HG03575 (cell line): ENCODE data around the gene TASL.
"Not testable (repeated sequence)": the region's sequence is repeated elsewhere in the genome, so short reads cannot be mapped to it uniquely, and the experiment has no call there.

Source experiments
- ATAC-seq: cut with Tn5 transposase; IDR thresholded peaks from one replicate; pipeline ENCODE4 v1.9.1; 2021; ENCODE audit not compliant: unreplicated experiment, insufficient number of reproducible peaks, low FRiP score; ENCODE audit errors: extremely low read depth

Gene TASL, protein sequence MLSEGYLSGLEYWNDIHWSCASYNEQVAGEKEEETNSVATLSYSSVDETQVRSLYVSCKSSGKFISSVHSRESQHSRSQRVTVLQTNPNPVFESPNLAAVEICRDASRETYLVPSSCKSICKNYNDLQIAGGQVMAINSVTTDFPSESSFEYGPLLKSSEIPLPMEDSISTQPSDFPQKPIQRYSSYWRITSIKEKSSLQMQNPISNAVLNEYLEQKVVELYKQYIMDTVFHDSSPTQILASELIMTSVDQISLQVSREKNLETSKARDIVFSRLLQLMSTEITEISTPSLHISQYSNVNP

DNA sequence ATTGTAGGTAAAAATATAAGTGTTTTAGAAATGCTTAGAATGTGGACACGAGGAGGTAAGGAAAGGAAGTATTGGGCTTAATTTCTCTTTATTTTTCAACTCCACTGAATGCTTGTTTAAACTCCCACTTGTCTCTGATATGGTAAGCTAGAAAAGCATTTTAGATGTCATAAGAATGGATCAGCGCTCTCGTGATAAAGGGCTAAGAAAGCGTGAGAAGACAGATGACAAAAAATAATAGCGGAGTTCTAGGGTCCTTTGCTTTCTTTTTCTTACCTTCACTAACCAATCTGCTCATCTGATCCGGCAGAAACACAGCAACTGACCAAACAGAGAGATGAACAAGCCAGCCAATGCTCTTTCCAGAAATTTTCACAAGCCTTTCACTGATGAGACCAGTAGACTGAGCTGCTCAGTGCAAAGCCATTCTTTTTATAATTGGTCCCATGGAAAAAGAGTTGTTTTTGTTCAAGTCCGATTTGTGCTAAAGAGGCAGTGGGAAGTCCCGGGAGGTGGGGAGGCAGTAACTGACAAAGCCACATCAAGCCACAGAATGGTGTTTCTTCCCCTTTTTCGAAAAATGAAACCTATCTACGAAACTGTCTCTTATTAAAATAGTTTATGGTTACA, at the start of gene TASL:
Gene TASL (minus strand): TSS at position 405 of the 630 bp plus-strand sequence. CDS start 17,411 bp downstream, outside the sequence.
- peak; percentile 86 for ATAC-seq

DNA sequence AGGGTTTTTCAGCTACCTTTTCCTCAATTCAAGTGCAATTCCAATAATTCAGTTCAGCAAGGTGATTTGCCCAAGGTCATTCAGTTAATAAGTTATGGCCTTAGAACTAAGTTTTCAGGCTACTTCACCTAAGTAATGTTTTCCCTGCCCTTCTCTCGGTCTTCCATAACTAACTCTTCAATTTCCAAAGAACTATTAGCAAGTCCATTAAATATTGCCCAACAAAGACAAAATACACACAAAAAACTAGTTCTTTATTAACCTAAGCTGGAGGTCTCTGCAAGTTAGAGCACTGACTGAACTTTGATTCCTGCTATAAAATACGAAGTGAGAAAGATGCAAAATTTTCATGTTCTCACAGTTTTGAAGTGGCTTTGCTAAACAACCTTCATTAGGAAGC, 48.8 kb upstream of the TASL start:
- ATAC-seq: no peak

DNA sequence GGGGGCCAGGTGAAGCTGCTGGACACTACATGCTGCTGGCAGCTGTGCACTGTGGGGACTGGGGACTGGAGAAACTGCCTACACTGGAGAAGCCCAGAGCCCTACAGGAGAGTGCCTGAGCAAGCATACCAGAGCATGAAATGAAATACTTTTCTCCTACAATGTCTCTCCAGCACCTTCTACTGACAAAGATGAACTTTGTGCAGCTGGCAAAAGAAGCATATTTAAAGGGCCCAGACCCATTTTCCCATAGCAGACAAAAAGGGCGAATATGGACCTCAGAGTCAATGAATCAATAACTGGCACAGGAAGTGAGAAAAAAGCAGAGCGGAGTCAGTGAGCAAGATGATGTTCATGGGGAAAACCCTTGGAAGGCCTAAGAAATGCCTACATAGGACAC, 44.8 kb upstream of the TASL start:
- no peak for ATAC-seq

DNA sequence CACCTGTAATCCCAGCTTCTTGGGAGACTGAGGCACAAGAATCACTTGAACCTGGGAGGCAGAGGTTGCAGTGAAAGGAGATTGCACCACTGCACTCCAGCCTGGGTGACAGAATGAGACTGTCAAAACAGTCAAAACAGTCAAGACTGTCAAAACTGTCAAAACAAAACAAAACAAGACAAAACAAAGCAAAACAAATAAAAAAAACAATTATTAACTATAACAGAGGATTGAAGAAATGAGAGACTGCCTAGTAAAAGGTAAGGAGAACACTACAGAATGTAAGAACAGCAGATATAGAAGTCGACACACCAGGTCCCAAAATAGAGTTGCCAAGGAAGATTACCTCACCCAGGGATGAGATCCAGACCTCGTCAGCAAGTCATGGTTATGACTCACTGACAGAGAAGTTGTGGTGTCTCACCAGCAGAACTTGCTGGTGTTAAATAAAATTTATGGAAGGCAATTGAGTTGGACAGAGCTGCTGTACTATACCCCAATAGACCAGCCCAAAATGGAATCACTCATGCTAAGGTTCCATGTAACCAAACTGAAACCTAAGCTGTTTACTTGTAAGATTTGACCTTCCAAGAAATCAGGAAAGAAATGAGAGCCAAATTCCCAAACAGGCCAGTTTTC, 43.5 kb upstream of the TASL start:
- no peak for ATAC-seq

DNA sequence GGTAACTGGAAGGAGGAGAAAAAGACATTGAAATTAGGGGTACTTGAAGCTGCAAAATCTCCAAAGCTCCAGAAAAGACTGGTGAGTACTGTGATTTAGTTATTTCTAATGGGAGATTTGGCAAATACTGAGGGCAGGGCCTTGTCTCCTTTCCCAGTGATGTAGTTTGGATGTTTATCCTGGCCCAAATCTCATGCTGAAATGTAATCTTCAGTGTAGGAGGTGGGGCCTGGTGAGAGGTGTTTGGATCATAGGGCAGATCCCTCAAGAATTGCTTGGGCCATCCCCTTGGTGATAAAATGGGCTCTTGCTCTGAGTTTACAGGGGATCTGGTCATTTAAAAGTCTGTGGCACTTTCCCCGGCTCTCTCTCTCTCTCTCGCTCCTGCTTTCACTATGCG, 42.6 kb upstream of the TASL start:
- ATAC-seq: no peak

DNA sequence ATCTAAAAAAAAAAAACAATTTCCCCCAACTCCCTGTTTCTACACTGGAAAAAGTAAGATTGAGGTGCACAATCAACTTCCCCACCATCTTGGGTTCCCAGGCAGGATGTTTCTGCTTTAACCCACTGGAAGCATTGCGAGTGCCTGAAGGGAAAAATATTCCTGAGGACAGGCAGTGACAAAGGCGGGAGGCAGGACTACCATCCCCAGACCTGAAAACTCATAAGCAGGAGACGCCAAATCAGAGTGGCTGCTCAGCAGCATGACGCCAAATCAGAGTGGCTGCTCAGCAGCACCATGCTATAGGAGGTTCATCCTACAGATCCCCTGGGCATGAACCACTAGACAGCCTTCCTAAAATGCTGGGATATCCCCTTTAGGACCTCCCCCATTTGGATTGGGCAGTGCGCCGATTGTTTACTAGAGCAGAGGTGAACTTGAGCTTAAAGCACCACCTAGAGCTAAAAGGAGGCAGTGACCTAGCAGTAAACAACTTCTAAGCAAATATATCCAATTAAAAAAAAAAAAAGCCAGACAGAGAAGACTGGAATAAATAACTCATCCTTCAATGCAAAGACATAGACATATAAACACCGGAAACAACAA, 40.7 kb upstream of the TASL start:
- no peak for ATAC-seq

DNA sequence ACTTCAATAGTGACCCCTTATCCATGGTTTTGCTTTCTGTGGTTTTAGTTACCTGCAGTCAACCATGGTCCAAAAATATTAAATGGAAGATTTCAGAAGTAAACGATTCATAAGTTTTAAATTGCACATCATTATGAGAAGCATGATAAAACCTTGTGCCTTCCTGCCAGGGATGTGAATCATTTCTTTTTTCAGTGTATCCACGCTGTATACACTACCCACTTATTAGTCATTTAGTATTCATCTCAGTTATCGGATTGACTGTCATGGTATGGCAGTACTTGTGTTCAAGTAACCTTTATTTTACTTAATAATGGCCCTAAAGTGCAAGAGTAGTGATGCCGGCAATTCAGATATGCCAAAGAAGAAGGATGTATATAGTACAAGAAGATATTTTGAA, 37.7 kb upstream of the TASL start:
- no peak for ATAC-seq

DNA sequence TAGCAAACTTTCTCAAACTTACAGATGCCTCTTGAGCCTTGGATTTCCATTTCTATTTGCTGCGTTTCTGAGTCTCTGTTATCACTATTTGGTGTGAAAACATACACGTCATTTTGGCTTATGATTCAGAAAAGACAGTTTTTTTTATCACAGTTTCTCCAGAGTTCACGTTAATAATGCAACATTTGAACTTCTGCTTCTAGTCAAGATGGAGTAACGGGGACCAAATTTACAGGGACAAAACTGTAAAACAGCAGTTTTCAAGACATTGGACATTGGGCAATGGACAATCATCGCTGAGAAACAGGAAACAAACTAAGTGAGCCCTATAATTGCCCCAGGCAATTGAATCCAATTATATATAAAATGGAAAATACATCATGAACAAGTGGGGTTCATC, 36.2 kb upstream of the TASL start:
- ATAC-seq: no peak

DNA sequence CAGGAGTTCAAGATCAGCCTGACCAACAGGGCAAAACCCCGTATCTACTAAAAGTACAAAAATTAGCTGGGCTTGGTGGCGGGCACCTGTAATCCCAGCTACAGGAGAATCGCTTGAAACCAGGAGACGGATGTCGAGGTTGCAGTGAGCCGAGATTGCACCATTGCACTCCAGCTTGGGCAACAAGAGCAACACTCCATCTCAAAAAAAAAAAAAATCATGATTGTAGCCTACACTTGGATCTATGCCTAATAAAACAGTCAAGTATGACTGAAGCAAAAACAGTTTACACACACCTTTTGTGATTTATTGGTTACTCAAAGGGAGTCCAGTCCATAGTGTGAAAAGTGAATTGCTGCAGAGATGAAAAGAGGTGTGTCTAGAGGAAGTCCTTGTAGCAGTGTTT, 34.7 kb upstream of the TASL start:
- no peak for ATAC-seq

DNA sequence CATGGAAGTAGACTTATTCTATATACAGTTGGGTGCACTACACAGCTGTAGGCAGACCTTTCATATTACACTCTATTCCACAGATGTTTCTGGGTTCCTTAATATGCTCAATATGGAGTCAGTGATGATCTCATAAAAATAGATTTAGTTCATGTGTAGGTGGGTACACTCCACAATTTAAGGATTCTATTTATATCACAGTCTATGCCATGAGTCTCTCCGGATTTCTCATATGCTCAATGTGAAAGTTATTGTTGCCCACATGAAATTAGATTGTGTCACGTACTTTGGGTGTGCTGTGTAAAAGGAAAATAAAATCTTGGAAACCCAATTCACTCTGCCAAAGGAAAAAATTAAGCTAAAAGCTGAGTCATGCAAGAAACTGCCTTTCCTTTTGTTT, 32.5 kb upstream of the TASL start:
- ATAC-seq: no peak

DNA sequence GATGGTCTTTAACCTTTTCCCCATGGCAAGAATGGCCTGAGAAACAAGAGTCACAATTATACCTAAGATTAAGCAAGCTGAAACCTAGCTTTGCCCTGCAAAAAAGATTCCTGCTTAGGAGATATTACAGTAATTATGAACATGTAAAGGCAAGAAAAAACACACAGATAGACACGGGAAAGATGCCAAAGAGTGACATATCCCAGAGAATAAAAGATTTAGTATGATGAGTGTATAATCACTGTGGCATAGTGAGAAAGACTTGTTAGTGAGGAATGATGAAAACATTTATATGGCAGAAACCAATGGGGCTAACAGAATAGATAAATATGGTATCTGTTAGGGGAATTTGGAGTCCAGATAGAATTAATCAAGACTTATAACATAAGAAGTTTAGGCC, 29.6 kb upstream of the TASL start:
- ATAC-seq: no peak

DNA sequence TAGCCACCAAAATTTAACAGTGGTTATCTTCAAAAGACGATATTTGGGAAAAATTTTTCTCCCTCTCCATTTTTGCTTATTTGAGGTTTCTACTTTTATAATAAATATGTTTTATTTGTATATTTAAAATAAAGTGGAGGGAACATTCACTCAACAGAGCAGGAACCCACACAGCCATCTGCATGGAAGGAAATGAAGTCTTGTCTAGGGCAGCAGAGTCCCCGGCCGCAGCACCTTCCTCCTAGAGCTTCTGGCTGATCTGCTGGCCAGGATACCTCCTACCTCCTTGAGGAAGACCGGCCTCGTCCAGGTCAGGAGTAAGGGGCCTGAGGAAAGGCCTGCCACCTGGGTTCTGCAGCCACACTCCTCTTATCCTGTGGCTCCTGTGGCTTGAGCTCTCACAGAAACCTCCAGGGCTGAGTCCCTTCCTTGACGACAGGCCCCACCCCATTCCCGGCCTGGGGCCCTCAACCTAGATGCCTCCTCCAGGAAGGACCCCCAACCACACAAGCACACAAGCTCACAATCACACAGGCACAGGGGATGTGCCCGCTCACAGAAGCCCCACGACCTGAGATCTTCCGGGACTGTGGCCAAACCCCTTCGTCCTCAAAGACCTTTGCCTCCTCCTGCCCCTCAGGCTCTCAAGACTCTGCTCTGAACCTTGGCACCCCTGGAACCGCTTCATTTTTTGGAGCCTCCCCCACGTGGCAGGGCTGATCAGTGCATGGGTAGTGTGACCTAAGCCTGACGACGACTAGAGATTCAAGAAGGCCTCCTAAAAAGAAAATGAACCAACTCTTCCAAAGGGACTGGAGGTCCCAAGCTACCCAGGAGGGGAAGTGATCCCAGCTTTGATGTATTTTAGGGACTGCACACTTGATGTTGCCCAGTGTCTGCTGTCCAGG, 23.0 kb upstream of the TASL start:
- not testable (repeated sequence) for ATAC-seq

DNA sequence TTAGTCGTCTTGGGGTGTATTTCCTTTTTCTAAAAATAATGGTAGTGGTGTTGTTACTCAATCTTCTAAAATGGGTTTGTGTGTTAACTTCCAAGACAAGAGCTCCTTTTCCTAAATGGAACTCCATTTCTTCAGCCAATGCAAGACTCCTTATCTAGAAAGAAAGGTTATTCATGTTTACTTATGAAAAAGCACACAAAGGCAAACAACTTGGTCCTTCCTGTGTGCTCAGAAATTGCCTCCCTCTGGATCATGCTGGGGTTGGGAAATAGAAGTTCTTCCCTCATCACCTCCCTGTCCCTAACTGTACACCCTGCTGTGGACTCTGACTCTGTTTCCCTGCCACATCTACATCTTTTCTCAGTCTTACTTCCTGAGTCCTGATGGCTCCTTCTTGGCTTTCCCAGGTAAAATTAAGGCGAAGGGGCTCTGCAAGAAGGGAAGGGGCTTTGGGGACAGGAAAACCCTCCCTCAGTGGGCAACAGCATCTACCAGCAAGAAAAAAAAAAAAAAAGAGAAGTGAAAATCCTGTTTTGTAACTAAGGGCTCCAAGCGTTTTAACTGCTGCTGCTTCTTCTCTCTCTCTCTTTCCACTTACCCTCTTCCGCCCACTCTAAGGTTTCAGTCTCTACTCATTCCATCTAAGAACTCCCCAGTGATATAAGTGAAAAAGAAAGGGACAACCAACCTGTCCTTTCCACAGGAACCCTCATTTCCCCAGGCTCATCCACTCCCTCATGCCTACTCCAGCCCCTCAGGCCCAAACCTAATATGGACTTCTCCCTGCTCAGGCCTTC, 19.8 kb upstream of the TASL start:
- ATAC-seq: peak; percentile 78

DNA sequence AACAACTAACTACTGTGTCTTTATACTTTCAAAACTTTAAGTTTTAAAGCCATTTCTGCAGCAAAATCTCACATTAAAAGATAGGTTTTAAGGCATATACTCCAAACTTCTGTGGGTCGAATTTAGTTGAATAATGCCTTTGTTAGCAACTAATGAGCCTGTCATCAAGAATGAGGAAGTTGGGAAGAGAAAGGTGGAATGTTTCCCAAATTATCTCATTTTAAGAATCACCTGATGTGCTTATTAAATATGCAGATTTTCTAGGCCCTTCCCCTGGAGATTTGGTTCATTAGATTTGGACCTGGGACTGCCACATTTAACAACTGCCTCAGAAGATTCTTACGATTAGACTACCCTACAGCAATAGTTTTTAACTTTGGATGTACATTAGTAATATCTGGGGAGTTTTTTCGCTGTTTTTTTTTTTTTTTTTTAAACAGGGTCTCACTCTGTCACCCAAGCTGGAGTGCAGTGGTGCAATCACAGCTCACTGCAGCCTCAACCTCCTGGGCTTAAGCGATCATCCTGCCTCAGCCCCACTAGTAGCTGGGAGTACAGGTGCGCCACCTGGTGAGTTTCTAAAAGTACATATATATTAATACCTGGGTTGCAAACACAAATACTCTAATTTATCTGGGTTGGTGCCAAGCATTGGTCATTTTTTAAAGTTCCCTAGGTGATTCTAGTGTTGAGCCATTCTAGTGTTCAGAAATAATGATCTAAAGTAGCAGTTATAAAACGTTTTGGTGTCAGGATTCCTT, 16.1 kb upstream of the TASL start:
- ATAC-seq: peak; percentile 27

DNA sequence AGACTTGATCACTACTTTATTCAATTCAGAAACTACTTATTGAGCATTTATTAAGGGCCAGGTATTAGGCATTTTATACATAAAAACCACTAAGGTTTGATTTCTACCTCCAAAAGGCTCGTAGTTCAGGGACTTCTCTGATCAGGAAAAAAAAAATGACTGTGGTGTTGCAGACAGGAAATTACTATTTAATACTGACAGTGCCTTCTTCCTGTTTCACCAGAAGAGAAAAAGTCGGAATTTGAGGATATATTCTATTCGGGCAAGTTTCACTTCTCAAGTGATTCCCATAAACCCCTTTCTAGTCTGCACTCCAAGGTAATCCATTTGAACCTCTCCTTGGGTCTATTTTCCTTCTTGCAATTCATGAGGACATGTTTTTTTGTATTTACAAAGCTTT, 15.3 kb upstream of the TASL start:
- ATAC-seq: no peak

DNA sequence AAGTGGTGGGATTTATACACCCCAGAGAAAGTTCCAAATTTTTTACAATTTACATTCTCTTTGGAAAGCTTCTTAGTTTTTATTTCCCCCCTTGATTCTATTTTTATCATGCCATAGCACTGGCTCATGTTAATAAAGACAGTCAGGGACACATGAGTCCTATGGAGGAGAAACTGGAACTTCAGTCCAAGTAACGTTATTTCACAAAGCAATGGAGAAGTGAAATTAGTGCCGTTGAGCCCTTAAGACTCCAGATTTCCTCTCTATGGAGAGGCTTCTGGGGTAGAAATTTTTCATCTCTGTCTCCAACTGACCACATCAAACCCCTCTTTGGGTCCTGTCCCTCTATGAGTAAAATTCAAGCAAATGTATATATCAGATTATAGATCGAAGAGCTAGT, 12.8 kb upstream of the TASL start:
- ATAC-seq: no peak

DNA sequence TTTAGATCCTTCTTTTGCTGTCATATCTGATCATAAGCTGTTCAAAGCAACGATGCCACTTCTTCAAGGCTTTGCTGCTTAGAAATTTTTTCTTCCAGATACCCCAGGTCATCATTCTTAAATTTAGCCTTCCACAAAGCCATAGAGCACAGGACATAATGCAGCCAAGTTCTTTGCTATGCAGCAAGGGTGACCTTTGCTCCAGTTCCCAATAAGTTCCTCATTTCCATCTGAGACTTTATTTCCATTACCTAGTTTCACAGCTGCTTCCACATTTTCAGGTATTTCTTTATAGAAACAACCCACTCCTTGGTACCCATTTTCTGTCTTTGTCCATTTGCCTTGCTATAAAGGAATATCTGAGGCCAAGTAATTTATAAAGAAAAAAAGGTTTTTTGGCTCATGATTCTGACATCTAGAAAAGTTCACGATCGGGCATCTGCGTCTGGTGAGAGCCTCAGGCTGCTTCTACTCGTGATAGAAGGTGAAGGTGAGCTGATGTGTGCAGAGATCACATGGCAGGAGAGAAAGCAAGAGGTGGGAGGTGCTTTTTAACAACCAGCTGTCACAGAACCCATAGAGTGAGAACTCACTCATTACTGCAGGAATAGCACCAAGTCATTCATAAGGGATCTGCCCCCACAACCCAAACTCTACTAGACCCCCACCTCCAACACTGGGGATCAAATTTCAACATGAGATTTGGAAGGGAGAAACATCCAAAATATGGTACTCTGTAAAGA, 11.8 kb upstream of the TASL start:
- no peak for ATAC-seq
